Activated T-helper 9 cell treated with anti-CD3 and anti-CD28 coated beads, Interleukin-2, amount 50 U/mL, for 16 hours (primary cell): ENCODE results near the gene SDK1.
"Not testable (repeated sequence)": the region's sequence is repeated elsewhere in the genome, so short reads cannot be mapped to it uniquely, and the experiment has no call there.

Source experiments
- DNase-seq: peaks from one replicate; pipeline ENCODE4 v3.0.0-alpha.2; 2020; ENCODE audit warnings: low read depth

Gene SDK1

DNA sequence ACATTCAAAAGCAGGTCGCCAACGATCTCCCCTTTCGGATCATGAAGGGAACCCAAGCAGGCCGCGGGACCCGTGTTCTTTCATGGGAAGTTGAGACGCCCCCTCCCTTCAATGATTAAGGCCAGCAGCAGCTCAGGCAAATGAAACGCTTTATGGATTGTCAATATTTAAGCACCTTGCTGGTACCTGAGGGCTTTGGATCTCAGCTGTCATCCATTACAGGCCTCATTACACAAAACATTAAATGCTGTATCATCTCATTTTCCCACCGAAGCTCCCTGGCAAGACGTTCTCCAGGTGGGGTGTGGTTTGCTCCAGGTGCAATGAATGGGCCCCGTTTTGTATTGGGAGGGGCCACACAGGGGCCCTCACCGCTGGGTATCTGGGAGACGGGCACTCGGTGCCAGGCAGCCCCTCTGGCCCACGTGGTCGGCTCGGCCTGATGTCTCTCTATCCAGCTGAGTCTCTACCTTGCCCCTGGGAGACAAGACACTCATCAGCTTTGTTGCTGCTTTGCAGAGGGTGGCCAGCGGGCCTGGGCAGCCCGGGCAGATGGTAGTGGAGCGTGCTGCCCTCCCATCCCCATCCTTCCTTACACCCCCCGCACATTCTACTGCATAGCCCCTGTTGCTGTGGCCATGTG, 925.0 kb downstream of the SDK1 start:
- no peak for DNase-seq

DNA sequence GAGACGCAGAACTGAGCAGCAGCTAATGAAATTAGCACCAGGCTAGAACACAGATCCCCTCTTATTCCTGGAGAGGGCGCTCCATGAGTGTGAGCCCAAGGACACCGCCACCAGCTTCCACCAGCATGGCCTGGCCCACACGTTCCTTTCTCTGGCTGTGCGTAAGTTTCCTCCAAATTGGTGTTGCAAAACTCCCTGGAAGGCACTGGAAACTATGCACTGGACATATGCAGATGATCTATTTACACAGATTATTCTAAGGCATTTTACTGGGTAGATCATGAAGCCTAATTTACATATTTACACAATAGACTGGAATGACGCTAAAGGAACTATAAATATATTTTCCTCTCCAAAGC, 925.5 kb downstream of the SDK1 start:
- DNase-seq: no peak

DNA sequence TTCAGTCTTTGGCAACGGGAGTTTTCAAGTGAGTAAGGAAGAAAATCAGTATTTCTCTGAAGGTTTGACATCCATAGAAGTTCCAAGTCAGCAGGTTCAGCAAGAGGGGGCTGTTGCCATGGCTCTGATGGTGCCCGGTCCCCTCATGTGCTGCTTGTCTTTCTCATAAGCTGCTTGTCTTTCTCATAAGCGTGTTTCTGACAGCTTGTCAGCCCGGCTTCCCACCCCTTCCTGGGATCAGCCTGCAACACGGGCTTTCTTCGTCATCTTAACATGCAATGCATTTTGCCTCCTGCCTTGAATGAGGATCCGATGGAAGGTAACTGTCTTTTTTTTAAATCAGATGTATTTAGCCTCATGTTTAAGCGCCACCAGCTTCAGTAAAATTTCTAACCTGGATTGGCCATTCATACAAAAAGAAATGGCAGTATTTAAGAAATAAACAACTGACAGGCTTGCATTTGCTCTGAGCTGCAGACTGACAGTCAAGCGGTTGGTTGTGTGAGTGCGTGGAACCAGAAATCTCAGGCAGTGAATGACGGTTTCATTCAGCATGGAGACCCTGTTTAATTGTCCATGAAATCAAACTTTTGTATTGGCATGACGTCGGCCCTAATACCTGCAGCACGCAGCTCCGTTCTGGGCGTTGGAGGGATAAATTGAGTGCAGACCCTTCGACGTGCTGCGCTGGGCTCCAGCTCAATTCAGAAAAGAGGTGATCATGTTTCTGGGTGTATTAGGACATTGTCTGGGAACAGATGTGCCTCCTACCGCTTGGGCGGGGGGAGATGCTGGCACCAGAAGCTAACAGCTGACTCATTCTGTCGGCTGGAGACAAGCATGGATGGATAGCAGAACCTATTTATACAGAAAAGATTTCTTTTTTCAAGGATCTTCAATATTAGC, 926.3 kb downstream of the SDK1 start:
- no peak for DNase-seq

DNA sequence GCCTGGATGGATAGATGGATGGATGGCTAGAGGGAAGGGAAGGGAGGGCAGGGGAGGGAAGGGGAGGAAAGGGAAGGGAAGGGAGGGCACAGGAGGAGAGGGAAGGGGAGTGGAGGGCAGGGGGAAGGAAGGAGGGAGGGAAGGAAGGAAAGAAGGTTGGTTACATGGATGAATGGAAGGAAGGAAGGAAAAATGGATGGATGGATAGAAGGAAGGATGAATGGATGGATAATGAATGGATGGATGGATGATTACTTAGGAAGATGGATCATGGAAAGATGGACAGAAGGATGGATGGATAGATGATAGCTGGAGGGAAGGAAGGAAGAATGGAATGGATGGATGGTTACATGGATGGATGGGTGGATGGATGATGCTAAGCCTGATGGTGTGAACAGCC, 929.3 kb downstream of the SDK1 start:
- no peak for DNase-seq

DNA sequence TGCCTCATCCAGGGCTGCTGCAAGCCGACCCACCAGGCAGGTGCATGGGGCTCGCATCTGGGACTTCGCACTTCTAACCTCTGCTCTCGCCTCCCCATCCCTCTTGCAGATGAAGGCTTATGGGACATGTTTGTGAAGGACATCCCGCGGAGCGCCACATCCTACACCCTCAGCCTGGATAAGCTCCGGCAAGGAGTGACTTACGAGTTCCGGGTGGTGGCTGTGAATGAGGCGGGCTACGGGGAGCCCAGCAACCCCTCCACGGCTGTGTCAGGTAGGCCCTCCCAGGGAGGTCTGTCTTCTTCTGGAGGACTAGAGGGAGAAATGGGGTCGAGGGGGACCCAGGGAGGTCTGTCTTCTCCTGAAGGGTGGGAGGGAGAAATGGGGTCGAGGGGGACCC, 932.1 kb downstream of the SDK1 start:
- DNase-seq: no peak

DNA sequence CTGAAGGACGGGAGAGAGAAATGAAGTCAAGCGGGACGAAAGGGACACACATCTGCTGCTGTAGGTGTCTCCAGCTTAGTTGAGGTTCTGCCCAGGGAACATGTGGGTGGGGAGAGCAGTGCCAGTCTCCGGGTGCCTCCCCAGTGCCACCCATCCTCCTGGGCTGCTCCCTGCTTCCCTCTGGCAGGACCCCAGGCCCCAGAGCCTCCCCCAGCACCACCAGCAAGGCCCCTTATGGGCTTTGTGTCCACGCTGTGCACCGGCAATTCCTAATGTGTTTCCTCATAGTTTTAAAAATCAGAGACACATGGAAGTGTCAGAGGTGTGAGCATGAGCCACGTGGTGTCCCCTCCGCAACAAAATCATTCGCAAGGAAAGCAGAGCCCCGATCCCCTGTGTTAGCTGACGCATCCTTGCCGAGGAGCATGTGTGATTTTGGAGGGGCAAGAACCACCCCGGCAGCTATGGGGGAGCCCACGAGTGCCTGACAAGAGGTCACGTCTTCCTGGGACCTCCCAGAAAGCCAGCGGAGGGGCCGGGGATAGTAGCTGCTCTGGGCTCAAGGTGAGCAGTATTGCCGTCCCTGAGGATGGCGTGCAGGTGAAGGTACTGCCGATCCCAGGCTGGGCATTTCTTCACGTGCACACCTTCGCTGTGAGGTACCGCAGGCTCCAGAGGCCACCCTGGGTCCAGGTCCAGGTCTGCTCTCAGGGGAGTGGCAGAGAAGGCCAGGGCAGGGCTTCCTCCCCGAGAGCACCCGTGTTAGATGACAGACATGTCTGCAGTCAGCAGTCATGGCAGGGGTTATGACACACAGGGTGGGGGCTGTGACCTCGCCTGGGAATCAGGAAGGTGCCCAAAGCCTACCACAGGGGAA, 932.8 kb downstream of the SDK1 start:
- DNase-seq: no peak

DNA sequence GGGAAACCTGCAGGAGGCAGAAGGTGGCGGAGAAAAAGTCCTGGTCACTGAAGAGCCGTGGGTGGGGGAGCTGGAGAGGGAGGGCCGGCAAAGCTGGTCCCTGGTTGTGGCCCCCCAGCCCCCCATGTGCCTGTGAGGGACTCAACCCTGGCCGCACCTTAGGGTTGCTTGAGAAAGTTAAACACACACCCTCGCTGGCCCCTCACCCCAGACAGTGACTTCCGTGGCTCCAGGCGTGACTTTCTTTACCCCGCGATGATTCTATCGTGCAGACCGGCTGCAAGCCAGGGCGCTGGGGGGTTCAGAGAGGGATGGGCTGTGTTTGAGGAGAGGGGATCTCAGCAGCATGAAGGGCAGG, 933.4 kb downstream of the SDK1 start:
- no peak for DNase-seq

DNA sequence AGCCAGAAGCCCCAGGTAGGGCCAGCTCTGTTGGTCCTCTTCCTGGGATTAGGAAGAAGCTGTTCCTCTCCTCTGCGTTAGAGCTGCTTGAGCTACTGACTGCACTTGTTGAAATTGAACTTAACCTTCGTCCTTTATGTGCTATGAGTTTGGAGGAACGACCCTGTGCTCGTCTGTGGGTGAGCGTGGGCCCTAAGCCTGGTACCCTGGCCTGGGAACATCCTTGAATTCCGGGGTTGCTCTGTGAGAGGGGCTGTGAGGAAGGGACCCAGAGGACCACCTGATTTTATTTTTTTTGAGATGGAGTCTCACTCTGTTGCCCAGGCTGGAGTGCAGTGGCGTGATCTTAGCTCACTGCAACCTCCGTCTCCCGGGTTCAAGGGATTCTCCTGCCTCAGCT, 933.8 kb downstream of the SDK1 start:
- DNase-seq: no peak

DNA sequence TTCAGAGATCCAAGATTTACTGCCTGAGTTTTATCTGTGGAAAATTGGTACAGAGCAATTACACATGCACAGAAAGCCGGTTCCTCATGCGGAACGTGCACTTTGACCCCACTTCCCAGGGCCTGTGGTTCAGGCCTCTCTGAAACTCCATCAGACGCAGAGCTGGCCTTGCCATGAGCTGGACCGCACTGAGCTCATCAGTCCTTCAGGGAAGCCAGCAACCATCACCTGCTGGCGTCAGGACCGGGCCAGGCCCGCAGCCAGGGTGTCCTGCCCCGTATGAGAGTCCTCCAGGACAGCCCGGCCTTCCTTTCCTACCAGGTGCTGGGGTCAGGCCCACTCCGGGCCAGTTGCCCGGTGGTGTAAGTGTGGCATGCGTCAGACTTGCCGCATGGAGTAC, 934.5 kb downstream of the SDK1 start:
- no peak for DNase-seq

DNA sequence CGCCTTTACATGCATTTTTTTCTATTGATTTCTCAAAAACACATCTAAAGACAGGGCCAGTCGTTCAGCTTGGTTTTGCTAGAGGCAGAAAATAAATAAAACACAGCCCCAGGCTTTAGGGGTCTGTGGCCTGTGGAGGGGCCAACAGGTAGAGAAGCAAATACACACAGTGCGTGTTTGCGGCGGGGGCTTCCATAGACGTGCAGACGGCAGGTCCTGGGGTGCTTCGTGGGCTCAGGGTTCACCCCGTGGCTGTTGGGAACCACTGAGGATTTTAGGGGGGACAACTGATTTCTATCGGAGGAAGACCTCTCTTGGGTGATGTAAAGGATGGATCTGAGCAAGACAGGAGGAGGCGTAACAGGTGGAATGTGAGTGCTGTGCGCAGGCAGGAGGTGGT, 935.3 kb downstream of the SDK1 start:
- DNase-seq: no peak

DNA sequence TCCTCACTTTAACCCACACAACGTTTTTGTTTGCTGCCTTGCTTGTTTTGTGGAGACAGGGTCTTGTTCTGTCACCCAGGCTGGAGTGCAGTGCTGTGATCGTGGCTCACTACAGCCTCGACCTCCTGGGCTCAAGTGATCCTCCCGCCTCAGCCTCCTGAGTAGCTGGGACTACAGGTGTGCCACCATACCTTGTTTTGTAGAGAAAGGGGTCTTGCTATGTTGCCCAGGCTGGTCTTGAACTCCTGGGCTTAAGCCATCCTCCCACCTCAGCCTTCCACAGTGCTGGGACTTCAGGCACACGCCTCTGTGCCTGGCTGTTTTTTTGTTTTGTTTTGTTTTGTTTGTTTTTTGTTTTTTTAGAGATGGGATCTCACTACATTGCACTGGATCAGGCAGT, 935.8 kb downstream of the SDK1 start:
- not testable (repeated sequence) for DNase-seq

DNA sequence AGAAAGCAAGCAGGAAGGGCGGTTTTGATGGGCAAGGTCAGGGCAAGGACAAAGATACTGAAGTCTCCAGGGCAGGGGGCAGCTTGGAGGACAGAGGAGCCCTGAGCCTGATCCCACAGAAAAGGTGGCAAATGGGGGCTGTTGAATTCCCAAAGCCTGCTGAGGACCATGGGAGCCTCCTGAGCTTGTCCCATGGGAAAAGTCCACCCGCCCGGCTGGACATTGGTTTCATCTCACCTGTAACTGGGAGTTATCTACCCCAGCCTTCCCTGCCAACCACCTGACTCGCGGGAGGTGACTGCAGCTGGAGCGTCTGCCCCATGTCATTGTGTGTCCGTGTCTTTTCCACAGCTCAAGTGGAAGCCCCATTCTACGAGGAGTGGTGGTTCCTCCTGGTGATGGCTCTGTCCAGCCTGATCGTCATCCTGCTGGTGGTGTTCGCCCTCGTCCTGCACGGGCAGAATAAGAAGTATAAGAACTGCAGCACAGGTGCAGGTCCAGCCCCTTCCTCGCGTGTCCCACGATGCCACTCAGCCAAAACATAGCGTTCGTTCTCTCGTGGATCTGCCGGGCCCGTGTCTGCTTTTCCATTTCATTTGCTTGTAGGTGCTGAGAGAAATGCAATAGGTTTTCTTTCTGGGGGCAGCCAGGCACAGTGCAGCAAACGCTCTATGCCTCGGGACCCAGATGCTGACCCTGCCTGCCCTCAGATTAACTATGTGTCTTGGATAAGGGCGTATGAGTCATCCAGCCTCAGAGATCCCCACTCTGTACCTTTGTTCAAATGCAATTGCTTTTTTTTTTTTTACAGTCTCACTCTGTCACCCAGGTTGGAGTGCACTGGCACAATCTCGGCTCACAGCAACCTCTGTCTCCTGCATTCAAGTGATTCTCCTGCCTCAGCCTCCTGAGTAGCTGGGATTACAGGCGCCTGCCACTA, 936.5 kb downstream of the SDK1 start:
- no peak for DNase-seq

DNA sequence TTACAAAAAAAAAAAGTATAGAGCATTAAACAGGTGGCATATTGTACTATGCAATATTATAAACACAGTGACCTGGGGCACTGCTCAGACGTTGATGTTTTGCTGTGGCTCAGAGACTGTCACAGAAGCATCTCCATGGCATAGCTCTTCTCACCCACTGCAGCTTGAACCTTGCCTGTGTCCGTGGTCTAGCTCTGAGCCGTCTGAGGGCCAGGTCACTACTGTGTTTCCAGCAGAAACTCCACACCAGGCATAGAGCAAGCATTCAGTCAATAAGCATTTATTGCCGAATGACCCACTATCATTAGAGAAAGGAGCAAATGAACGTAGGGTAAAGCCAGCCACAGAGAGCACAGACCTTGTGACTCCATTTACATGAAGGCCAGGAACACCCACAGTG, 937.8 kb downstream of the SDK1 start:
- no peak for DNase-seq

DNA sequence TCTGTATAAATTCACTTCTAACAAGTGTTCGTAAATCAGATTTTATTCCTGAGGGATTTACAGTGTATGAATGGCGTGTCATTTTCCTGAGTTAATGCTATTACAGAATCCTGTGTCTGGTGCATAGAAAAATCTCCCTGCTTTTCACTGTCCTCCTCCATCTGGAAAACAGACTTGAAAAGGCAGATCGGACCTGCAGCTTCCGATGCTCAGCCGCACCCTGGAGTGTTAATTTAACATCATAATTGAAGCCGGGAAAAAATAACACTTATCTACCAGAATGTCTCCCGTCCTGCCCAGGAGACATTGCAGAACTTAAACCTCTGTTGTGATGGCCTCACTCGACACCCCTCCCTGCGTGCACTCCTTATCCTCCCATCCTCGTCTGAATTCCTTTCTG, 939.0 kb downstream of the SDK1 start:
- DNase-seq: no peak

DNA sequence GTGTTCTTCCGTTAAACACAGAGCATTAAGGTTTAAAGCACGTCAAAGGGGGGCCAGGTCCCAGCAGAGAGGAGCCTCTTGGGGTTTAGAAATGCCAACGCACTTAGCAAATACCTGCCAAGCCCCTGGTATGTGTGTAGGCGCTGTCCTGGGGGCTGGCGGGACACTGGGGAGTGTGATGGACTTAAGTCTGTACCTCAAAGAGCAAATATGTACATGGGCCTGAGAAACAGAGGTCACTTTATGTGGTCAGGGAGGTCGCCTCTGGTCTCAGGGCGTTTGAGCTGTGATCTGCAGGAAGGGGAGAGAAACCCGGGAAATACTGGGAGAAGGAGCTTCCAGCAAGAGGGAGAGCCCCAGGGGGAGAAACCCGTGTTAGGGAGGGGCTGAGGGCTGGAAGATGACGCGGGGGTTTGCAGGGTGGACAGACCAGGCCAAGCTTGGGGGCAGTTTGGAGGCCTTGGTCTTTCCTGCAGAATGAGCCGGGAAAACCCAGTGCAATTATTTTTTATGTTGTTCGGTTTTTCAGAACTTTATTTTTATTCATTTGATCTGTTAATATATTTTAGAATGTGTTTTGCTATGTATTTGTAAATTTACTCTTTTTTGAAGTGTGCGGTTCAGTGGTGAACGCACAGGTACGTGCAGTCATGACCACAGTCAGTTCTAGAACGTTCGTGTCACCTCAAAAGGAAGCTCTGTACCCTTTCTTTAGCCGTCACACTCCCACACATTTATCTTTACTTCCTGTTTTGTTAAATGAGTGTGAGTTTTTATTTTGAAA, 939.7 kb downstream of the SDK1 start:
- no peak for DNase-seq

DNA sequence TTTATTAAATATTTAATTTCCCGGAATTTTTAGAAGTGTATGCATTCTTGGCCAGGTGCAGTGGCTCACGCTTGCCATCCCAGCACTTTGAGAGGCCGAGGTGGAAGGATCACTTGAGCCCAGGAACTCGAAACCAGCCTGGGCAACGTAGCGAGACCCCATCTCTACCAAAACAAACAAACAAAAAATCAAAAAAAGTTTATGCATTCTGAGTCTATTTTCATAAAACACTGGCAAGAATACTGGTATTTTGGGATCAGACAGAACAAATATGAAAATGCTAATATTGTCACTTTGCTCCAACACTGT, 940.2 kb downstream of the SDK1 start:
- DNase-seq: no peak

DNA sequence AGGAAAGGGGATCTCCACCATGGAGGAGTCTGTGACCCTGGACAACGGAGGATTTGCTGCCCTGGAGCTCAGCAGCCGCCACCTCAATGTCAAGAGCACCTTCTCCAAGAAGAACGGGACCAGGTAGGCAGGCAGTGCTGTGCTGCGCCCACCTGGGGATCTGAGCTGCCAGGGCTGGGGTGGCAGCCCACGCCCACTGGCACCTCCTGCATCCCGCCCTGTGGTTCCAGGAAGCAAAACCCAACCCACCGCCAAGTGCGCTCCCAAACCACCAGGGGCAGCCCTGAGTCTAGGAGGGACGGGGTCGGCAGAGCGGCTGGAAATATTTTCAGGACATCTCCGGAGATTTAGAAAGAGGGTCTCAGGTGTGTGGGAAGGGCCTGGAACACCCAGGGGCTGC, 940.7 kb downstream of the SDK1 start:
- DNase-seq: no peak

DNA sequence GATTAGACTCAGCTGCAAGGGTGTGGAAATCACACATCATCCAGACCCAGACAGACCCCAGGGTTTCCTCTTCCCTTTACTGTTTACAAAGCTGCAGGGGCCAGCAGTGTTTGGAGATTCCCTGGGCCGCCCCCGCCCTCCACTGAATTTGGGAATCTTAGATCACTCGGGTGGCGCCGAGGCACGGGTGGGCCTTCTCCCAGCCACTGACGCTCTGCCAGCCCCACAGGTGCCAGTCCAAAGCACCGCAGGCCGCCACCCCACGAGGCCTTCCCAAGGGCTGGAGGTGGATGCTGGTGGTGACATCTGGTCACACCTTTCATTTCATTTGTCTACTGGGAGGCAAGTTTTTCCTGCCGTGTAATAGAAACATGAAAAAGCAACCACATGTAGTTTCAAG, 941.7 kb downstream of the SDK1 start:
- no peak for DNase-seq

DNA sequence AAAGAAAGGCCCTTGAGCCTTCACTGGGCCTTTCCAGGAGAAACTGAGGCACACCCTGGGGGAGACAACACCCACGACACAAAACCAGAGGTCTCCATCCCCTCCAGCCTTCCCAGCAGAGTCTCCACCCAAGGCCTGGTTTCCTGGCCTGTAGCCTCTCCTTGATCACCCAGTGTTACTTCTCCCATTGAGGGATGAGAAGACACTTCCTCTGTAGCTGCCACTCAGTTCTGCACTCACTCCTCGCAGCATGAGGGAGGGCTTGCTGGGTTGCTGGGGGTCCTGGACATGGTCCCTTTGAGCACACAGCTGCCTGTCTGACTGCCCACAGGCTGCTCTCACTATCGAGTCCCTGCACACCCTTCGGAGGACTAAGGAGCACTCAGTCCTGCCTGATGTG, 943.0 kb downstream of the SDK1 start:
- no peak for DNase-seq

DNA sequence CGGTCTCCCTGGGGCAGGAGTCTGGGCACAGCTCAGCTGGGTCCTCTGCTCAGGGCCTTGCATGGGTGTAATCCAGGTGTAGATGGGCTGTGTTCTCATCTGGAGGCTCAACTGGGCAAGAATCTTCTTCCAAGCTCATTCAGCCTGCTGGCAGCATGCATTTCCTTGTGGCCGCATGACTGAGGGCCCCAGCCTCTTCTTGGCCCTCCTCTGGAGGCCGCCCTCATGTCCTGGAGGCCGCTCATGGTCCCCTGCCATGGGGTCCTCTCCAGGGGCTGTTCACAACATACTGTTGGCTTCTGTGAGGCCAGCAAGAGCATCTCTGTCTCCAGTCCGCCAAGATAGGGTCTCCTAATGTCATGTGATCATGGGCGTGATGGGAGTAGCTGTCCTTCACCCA, 943.6 kb downstream of the SDK1 start:
- DNase-seq: no peak
